Measurements from ENCODE around the gene IL12RB2.

- no peak for TF ChIP-seq EZH2phosphoT487 (IDR thresholded peaks at IDR 0.05; ENCODE audit: low read length)
- TF ChIP-seq CTCF (IDR thresholded peaks at IDR 0.05; ENCODE audit: low read length) = no peak
- no peak for TF ChIP-seq EZH2 (optimal IDR thresholded peaks at IDR 0.05; ENCODE audit: low read depth, low read length)
Observed at GRCh38 chr1:67414574-67414973, 106.9 kb downstream of the IL12RB2 start.

All from MM.1S (cell line).